IPS-18a (cell line): ENCODE measurements around the gene BCAP31.

Source experiments
- H3K27ac ChIP-seq: one replicate; pipeline ENCODE4 v1.5.1; 2013; ENCODE audit warnings: low read length
- H3K27me3 ChIP-seq: one replicate; pipeline ENCODE4 v1.6.1; 2013; ENCODE audit warnings: mild to moderate bottlenecking, low read length; ENCODE audit not compliant: control insufficient read depth, insufficient read depth
- H3K36me3 ChIP-seq: one replicate; pipeline ENCODE4 v1.6.1; 2013; ENCODE audit warnings: low read depth, low read length; ENCODE audit not compliant: control insufficient read depth
- H3K4me1 ChIP-seq: one replicate; pipeline ENCODE4 v1.6.1; 2013; ENCODE audit warnings: low read depth, low read length; ENCODE audit not compliant: control insufficient read depth
- H3K4me3 ChIP-seq: one replicate; pipeline ENCODE4 v1.5.1; 2013; ENCODE audit warnings: low read length
- H3K9ac ChIP-seq: one replicate; pipeline ENCODE4 v1.6.1; 2013; ENCODE audit warnings: mild to moderate bottlenecking, low read length, moderate library complexity
- H3K9me3 ChIP-seq: one replicate; pipeline ENCODE4 v1.6.1; 2013; ENCODE audit warnings: low read depth, low read length; ENCODE audit not compliant: control insufficient read depth

The BCAP31 gene

DNA sequence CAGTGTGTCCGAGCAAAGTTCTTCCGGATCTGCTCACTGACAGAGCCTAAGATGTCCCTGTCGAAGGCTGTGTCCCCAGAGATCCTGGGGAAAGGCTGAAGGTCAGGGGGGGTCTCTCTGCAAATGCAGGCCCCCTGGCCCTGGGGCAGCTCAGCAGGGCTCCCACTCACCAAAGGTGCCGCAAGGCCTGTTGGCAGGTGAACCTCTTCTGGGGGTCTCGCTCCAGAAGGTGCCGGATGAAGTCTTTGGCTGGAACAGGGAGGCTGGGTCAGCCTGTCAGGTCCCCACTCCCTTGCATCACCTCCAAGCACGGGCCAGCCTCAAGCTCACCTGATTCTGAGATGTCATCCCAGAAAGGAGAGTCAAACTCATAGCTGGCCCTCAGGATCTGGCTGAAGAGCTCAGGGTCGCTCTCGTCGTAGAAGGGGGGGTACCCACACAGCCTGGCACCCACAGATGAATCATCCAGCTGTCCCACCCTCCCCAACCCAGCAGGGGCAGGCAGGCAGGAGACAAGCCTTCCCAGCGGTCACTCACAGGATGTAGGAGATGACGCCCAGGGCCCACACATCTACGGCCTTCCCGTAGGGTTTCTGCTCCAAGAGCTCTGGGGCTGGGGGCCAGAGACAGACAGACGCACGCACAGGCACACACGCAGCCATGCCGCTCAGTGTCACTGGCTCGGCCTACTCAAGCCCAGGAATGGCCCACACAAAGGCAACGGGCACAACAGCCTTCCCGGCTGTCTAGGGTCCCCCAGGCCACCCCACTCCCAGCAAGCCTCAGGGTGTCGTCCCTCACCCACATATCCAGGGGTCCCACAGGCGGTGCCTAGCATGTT lies 53.2 kb downstream of the BCAP31 start:
- Histone ChIP-seq H3K27me3 (no peaks in the 10 kb centered on the region), H3K9ac (no peak overlapping the region), H3K9me3 (no peaks in the 10 kb centered on the region), H3K4me3 (no peak overlapping the region), H3K27ac (no peak overlapping the region), H3K4me1 (no peaks in the 10 kb centered on the region), H3K36me3 (no peaks in the 10 kb centered on the region)

DNA sequence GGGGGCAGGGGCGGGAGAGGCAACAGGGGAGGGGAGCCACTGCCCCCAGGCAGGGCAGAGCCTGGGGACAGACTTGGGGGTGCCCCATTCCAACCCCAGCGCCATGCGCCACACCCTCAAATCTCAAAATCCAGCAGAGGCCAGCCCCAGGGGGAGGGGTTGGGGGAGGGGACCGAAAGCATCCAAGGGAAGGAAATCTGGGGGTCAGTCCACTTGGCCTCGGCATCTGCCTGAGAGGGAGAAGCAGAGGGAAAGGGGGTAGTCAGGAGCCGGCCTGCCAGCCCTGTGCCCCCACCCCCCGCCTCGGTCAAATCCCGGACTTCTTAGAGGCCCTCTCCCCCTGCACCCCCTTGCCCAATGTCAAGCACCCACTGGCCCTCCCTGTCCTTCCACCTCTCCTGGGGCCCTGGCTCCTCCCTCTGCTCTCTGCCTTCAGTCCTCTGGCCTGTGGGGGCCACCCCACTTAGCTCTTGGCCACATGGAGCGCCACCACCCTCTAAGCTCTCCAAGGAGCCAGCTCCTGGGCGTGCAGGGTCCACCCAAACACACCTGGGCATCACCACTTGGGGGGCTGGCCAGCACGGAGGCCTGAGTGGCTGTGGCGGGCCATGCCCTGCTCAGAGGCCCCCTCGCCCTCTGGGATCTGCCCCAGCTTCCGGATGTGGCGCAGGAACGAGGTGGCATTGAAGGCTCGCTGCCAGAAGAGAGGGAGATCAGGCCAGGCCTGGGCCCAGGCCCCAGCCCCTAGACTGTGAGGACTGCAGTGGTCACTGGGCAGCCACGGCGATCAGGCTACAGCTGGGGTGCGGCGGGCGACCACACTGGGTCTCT lies 54.1 kb downstream of the BCAP31 start:
- no peaks in the 10 kb centered on the region for H3K27me3 ChIP-seq
- no peaks in the 10 kb centered on the region for H3K36me3 ChIP-seq
- H3K4me3 ChIP-seq, result no peak overlapping the region
- H3K9me3 ChIP-seq, result no peaks in the 10 kb centered on the region
- H3K4me1 ChIP-seq, result no peaks in the 10 kb centered on the region
- H3K9ac ChIP-seq, result no peak overlapping the region
- H3K27ac ChIP-seq, result no peak overlapping the region

DNA sequence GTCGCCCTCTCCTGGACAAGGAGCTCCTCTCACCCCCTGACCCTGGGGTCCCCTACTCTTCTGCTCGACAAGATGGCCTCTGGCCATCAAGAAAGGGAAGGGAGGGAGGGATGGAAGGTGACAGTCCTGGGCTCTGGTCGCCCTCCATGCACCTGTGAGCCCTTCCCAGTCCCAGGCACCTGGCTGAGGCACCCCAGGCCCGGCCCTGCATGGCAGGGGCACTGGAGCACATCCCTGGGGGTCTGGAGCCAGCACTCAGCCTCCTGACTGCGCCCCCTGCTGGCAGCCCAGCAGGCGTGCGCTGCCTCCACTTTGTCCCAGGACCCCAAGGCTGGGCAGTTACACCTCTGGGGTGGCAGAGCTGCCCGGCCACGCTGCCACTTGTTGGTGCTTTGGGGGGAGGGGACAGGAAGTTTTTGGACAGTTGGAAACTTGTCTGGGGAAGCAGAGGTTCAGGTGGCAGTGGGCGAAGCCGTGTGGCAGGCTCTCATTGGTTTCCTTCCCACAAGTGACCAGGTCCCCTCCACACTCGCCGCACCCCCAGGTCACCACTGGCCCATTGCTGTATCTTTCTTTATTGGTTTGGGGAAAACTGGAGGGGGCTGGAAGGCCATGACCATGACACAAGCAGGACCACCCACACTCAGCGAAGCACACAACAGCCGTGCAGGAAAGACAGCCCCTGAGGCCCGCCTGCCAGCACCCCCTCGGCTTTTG lies 54.9 kb downstream of the BCAP31 start:
- Histone ChIP-seq H3K4me1 (no peaks in the 10 kb centered on the region), H3K9me3 (no peaks in the 10 kb centered on the region), H3K4me3 (no peak overlapping the region), H3K9ac (no peak overlapping the region), H3K27ac (no peak overlapping the region), H3K27me3 (no peaks in the 10 kb centered on the region), H3K36me3 (no peaks in the 10 kb centered on the region)

DNA sequence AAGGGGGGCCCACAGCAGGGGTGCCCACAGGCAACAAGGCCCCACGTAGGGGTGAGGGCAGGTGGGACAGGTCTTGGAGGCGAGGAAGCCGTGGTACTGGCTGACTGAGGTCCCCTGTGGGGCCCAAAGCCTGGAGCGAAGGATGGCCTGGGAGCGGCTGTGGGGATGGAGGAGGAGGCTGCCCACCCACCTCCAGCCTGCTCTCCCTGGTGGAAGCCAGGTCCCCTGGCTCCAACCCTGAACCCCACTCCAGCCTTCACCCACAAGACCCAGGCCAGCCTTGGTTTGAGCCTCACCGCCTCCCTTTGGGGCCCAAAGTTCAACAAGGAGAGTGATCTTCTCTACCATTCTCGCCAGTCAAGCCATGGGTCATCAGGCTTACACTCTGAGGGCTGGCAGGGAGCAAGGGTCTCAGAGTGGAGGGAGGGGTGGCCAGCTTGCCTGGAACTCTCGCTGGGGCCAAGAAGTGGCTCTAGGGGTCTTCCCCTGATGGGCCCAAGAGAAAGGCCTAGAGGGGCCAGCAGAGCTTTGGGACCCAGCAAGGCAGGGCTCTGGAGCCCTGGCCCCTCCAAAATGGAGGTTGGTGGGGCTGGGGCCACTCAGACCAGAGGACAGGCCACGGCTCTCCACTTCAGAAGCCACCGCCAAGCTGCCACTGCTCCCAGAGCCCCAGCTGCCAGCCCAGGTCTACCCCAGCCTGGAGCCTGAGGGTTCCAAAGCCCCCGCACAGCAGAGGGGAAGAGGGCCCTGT lies 55.6 kb downstream of the BCAP31 start:
- Histone ChIP-seq H3K9ac (no peak overlapping the region), H3K36me3 (no peaks in the 10 kb centered on the region), H3K4me1 (no peaks in the 10 kb centered on the region), H3K4me3 (no peak overlapping the region), H3K9me3 (no peaks in the 10 kb centered on the region), H3K27me3 (no peaks in the 10 kb centered on the region), H3K27ac (no peak overlapping the region)

DNA sequence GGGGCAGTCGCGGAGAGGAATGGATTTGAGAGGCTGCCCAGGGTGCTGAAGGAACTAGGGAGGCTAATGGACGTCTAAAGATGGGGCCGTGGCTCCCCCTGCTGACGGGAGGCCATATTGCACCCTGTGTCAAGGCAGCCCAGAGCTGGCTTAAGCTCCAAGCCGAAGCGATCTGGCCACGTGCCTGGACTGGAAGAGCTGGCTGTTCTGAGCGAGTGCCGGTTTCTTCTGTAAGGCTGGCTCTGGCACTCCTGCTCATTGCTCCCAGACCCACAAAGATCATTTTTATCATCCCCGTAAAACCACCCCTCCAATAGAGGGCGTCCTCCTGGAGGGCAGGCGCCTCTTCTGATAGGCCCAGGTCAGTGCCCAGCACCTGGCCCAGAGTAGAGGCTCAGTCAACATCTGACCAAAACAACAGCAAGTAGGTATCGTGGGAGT lies 56.2 kb downstream of the BCAP31 start:
- H3K27ac ChIP-seq, result no peak overlapping the region
- H3K9me3 ChIP-seq, result no peaks in the 10 kb centered on the region
- no peak overlapping the region for H3K4me3 ChIP-seq
- no peaks in the 10 kb centered on the region for H3K27me3 ChIP-seq
- no peaks in the 10 kb centered on the region for H3K4me1 ChIP-seq
- no peak overlapping the region for H3K9ac ChIP-seq
- no peaks in the 10 kb centered on the region for H3K36me3 ChIP-seq

DNA sequence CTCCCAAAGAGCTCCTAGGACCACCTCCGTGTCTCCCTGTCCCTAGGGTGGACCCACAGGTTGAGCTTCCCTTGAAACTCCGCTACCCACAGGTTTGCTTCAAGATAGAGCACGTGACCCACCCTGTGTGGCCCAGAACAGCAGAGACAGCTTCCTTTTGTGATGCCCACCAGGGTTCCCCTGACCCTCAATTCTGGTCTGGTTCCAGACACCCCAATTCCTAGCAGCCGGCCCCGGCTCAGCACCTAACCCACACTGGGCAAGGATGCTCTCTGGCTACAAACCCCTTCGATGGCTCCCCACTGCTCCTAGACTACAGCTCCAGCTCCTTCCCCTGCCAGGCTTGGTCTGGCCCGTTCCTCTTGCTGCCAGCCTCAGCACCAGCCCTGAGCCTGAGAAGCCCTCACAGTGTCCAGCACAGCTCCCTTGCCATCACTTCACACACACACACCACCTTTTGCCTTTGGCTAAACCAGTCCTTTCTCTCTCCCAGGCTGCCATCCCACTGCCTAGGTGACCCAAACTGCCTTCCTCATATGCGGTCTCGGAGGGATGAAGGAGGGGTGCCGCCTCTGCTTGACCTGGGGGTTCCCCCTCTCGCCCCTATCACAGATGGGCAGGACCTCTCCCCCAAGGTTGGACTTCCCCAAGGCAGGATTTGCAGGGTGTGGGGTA lies 56.8 kb downstream of the BCAP31 start:
- Histone ChIP-seq H3K36me3 (no peaks in the 10 kb centered on the region), H3K27ac (no peak overlapping the region), H3K9me3 (no peaks in the 10 kb centered on the region), H3K27me3 (peaks cover 5% of the 10 kb centered on the region), H3K9ac (no peak overlapping the region), H3K4me1 (no peaks in the 10 kb centered on the region), H3K4me3 (no peak overlapping the region)

DNA sequence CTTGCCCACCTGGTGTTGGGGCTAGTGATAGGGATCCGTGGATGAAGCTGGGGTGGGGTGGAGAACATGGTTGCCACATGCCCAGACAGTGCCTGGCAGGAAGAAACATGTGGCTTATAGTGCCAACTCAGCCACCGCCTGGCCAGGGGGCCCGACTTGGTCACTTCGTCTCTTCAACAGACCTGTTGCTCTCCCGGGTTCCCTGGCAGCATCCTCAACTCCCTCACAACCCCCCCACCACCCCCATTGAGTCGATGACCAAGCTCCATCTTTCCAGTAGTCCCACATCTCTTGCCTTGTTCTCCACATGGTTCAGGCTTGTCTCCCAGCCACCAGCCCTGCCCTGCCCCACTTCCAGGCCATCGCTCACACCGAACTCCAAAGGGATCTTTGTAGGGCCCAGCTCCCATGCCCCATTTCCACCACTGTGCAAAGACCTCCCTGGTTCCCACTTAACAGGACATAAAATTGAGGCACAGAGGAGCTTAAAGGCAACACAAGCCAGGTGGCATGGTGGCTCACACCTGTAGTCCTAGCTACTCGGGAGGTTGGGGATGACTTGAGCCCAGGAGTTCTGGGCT lies 58.4 kb downstream of the BCAP31 start:
- no peaks in the 10 kb centered on the region for H3K9me3 ChIP-seq
- H3K36me3 ChIP-seq, result no peaks in the 10 kb centered on the region
- H3K27ac ChIP-seq, result no peak overlapping the region
- H3K27me3 ChIP-seq, result peaks cover 17% of the 10 kb centered on the region
- H3K4me1 ChIP-seq, result no peaks in the 10 kb centered on the region
- H3K9ac ChIP-seq, result no peak overlapping the region
- no peak overlapping the region for H3K4me3 ChIP-seq

DNA sequence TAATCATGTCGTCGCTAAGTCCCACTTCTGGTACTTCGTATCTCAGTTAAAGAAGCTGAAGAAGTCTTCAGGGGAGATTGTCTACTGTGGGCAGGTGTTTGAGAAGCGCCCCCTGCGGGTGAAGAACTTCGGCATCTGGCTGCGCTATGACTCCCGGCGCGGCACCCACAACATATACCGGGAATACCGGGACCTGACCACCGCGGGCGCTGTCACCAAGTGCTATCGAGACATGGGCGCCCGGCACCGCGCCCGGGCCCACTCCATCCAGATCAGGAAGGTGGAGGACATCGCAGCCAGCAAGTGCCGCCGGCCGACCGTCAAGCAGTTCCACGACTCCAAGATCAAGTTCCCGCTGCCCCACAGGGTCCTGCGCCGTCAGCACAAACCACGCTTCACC lies 61.9 kb downstream of the BCAP31 start:
- no peak overlapping the region for H3K9ac ChIP-seq
- H3K4me3 ChIP-seq, result no peak overlapping the region
- H3K36me3 ChIP-seq, result no peaks in the 10 kb centered on the region
- peaks cover 9% of the 10 kb centered on the region for H3K9me3 ChIP-seq
- no peak overlapping the region for H3K27ac ChIP-seq
- H3K27me3 ChIP-seq, result peaks cover 17% of the 10 kb centered on the region
- H3K4me1 ChIP-seq, result no peaks in the 10 kb centered on the region

DNA sequence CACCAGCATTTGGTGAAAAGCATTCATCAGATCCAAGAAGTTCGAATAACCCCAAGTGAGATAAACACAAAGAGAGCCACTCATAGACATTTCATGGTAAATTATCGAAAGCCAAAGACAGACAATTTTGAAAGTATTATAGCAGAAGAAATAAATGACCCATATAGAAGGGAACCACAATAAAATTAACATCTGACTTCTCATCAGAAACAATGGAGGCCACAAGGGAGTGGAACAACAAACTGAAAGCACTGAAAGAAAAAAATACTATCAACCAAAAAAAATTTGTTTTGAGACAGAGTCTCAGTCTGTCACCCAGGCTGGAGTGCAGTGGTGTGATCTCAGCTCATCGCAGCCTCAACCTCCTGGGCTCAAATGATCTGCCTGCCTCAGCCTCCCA lies 64.9 kb downstream of the BCAP31 start:
- no peak overlapping the region for H3K9ac ChIP-seq
- H3K4me1 ChIP-seq, result no peaks in the 10 kb centered on the region
- H3K27ac ChIP-seq, result no peak overlapping the region
- peaks cover 17% of the 10 kb centered on the region for H3K27me3 ChIP-seq
- peaks cover 14% of the 10 kb centered on the region for H3K9me3 ChIP-seq
- no peak overlapping the region for H3K4me3 ChIP-seq
- no peaks in the 10 kb centered on the region for H3K36me3 ChIP-seq

DNA sequence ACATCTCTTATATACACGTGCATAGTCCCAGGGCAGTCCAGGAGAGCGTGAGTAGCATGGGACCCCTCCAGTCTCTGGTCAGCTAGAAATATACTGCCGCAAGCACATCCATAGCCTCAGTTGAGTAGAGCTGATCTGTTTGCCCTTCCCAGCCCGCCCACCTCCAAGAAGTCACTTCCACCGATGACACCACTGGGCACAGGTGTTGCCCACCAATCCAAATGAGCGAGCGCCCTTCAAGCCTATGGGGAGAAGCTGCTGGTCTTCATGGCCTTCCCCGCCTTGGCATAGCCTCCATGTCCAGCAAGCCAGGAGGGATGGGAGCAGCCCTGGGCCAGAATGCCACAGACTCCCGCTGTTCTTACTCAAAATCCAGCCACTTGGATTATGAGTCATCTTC lies 67.0 kb downstream of the BCAP31 start:
- Histone ChIP-seq H3K27ac (no peak overlapping the region), H3K27me3 (peaks cover 11% of the 10 kb centered on the region), H3K9me3 (peaks cover 23% of the 10 kb centered on the region)

More for the DNA sequence above, 67.0 kb downstream of the BCAP31 start:
- Histone ChIP-seq H3K4me3 (no peak overlapping the region), H3K36me3 (no peaks in the 10 kb centered on the region), H3K9ac (no peak overlapping the region), H3K4me1 (no peaks in the 10 kb centered on the region)
